ENCODE results near the gene THRB. TPM values are rescaled to one million over a fixed set of nuclear protein-coding genes. Genes with fewer than 3 reads are reported as not detected.
"Not testable (repeated sequence)": the region's sequence is repeated elsewhere in the genome, so short reads cannot be mapped to it uniquely, and the experiment has no call there.

Gene THRB
- total RNA-seq, 2 experiments from 2014 or later = not detected

- Mint-ChIP-seq H3K9me3 (no peaks in the 10 kb centered on the region), H3K4me1 (no peaks in the 10 kb centered on the region), H3K27me3 (peaks cover 2% of the 10 kb centered on the region), H3K36me3 (ENCODE audit: low read depth) (no peaks in the 10 kb centered on the region), H3K27ac (no peak overlapping the region), H3K4me3 (no peak overlapping the region)
- ChIA-PET CTCF (no interaction called here), POLR2A (no interaction called here)
- no peak for DNase-seq
Observed at GRCh38 chr3:24123596-24123995, 371.1 kb downstream of the THRB start.

GRCh38 chr3:24120434-24120833 lies 374.2 kb downstream of the THRB start:
- Mint-ChIP-seq H3K9me3 (no peaks in the 10 kb centered on the region), H3K36me3 (ENCODE audit: low read depth) (no peaks in the 10 kb centered on the region), H3K4me3 (no peak overlapping the region), H3K4me1 (no peaks in the 10 kb centered on the region), H3K27me3 (peaks cover 2% of the 10 kb centered on the region), H3K27ac (no peak overlapping the region)
- no peak for DNase-seq
- ChIA-PET CTCF (no interaction called here), POLR2A (no interaction called here)

- POLR2A ChIA-PET = no interaction called here
Observed at GRCh38 chr3:24119321-24119751, 375.3 kb downstream of the THRB start.

GRCh38 chr3:24117508-24117907 lies 377.1 kb downstream of the THRB start:
- H3K4me1 Mint-ChIP-seq = no peaks in the 10 kb centered on the region
- ChIA-PET CTCF (no interaction called here), POLR2A (no interaction called here)
- H3K27me3 Mint-ChIP-seq = peaks cover 4% of the 10 kb centered on the region
- no peak overlapping the region for H3K27ac Mint-ChIP-seq
- no peaks in the 10 kb centered on the region for H3K36me3 Mint-ChIP-seq (ENCODE audit: low read depth)
- no peak for DNase-seq
- H3K4me3 Mint-ChIP-seq = no peak overlapping the region
- H3K9me3 Mint-ChIP-seq = no peaks in the 10 kb centered on the region

More at GRCh38 chr3:24119321-24119751, 375.3 kb downstream of the THRB start:
- H3K9me3 Mint-ChIP-seq = no peaks in the 10 kb centered on the region
- H3K4me1 Mint-ChIP-seq = no peaks in the 10 kb centered on the region
- no peak for DNase-seq
- CTCF ChIA-PET = no interaction called here
- H3K4me3 Mint-ChIP-seq = no peak overlapping the region
- no peak overlapping the region for H3K27ac Mint-ChIP-seq
- H3K36me3 Mint-ChIP-seq (ENCODE audit: low read depth) = no peaks in the 10 kb centered on the region
- peaks cover 4% of the 10 kb centered on the region for H3K27me3 Mint-ChIP-seq

GRCh38 chr3:24111711-24112110 lies 382.9 kb downstream of the THRB start:
- ChIA-PET CTCF (interaction anchor here (0.7 kb wide), 1 partner anchor 570 kb away, joined by 4 read pairs; no protein-coding TSS in a partner anchor), POLR2A (no interaction called here)
- no peak overlapping the region for H3K4me3 Mint-ChIP-seq
- H3K36me3 Mint-ChIP-seq (ENCODE audit: low read depth) = no peaks in the 10 kb centered on the region
- H3K4me1 Mint-ChIP-seq = no peaks in the 10 kb centered on the region
- H3K9me3 Mint-ChIP-seq = no peaks in the 10 kb centered on the region
- H3K27me3 Mint-ChIP-seq = peaks cover 4% of the 10 kb centered on the region
- H3K27ac Mint-ChIP-seq = no peak overlapping the region
- DNase-seq = no peak

GRCh38 chr3:24110051-24110450 lies 384.6 kb downstream of the THRB start:
- Mint-ChIP-seq H3K9me3 (no peaks in the 10 kb centered on the region), H3K27me3 (peaks cover 4% of the 10 kb centered on the region), H3K4me3 (no peak overlapping the region), H3K27ac (no peak overlapping the region), H3K36me3 (ENCODE audit: low read depth) (no peaks in the 10 kb centered on the region), H3K4me1 (no peaks in the 10 kb centered on the region)
- POLR2A ChIA-PET = no interaction called here
- no peak for DNase-seq
- CTCF ChIA-PET = no interaction called here

- no peaks in the 10 kb centered on the region for H3K9me3 Mint-ChIP-seq
Observed at GRCh38 chr3:24101676-24102168, 392.9 kb downstream of the THRB start.

GRCh38 chr3:24100696-24101402 lies 393.8 kb downstream of the THRB start:
- H3K27ac Mint-ChIP-seq = no peak overlapping the region
- H3K4me1 Mint-ChIP-seq = no peaks in the 10 kb centered on the region
- DNase-seq = no peak
- no peaks in the 10 kb centered on the region for H3K27me3 Mint-ChIP-seq
- ChIA-PET CTCF (no interaction called here), POLR2A (no interaction called here)
- H3K36me3 Mint-ChIP-seq (ENCODE audit: low read depth) = no peaks in the 10 kb centered on the region
- H3K4me3 Mint-ChIP-seq = no peak overlapping the region
- no peaks in the 10 kb centered on the region for H3K9me3 Mint-ChIP-seq

More at GRCh38 chr3:24101676-24102168, 392.9 kb downstream of the THRB start:
- H3K4me3 Mint-ChIP-seq = no peak overlapping the region
- no peak for DNase-seq
- ChIA-PET CTCF (no interaction called here), POLR2A (no interaction called here)
- no peaks in the 10 kb centered on the region for H3K27me3 Mint-ChIP-seq
- no peaks in the 10 kb centered on the region for H3K36me3 Mint-ChIP-seq (ENCODE audit: low read depth)
- no peak overlapping the region for H3K27ac Mint-ChIP-seq
- H3K4me1 Mint-ChIP-seq = no peaks in the 10 kb centered on the region

GRCh38 chr3:24096695-24097290 lies 397.9 kb downstream of the THRB start:
- Mint-ChIP-seq H3K4me1 (no peaks in the 10 kb centered on the region), H3K9me3 (no peaks in the 10 kb centered on the region), H3K27ac (no peak overlapping the region), H3K27me3 (no peaks in the 10 kb centered on the region), H3K4me3 (no peak overlapping the region), H3K36me3 (ENCODE audit: low read depth) (no peaks in the 10 kb centered on the region)
- no peak for DNase-seq
- ChIA-PET POLR2A (no interaction called here), CTCF (no interaction called here)

GRCh38 chr3:24096271-24096670 lies 398.4 kb downstream of the THRB start:
- H3K9me3 Mint-ChIP-seq = no peaks in the 10 kb centered on the region
- no peak for DNase-seq
- no peak overlapping the region for H3K27ac Mint-ChIP-seq
- ChIA-PET CTCF (no interaction called here), POLR2A (no interaction called here)
- no peak overlapping the region for H3K4me3 Mint-ChIP-seq
- no peaks in the 10 kb centered on the region for H3K36me3 Mint-ChIP-seq (ENCODE audit: low read depth)
- H3K4me1 Mint-ChIP-seq = no peaks in the 10 kb centered on the region
- H3K27me3 Mint-ChIP-seq = no peaks in the 10 kb centered on the region

GRCh38 chr3:24094818-24095217 lies 399.8 kb downstream of the THRB start:
- H3K4me3 Mint-ChIP-seq; POLR2A ChIA-PET; H3K27ac Mint-ChIP-seq; H3K36me3 Mint-ChIP-seq (ENCODE audit: low read depth); H3K9me3 Mint-ChIP-seq; DNase-seq; H3K4me1 Mint-ChIP-seq; H3K27me3 Mint-ChIP-seq: not testable (repeated sequence)
- CTCF ChIA-PET = interaction anchor here (0.6 kb wide), 1 partner anchor 327 kb away, joined by 5 read pairs; no protein-coding TSS in a partner anchor

GRCh38 chr3:24088782-24089181 lies 405.9 kb downstream of the THRB start:
- Mint-ChIP-seq H3K9me3 (no peaks in the 10 kb centered on the region), H3K27me3 (no peaks in the 10 kb centered on the region), H3K27ac (no peak overlapping the region), H3K4me1 (no peaks in the 10 kb centered on the region), H3K36me3 (ENCODE audit: low read depth) (no peaks in the 10 kb centered on the region), H3K4me3 (no peak overlapping the region)
- POLR2A ChIA-PET = no interaction called here
- DNase-seq = no peak
- CTCF ChIA-PET = no interaction called here

- CTCF ChIA-PET = no interaction called here
- no peak overlapping the region for H3K27ac Mint-ChIP-seq
- no peaks in the 10 kb centered on the region for H3K36me3 Mint-ChIP-seq (ENCODE audit: low read depth)
- H3K9me3 Mint-ChIP-seq = no peaks in the 10 kb centered on the region
- H3K4me1 Mint-ChIP-seq = no peaks in the 10 kb centered on the region
- POLR2A ChIA-PET = no interaction called here
- DNase-seq = no peak
- H3K4me3 Mint-ChIP-seq = no peak overlapping the region
- H3K27me3 Mint-ChIP-seq = no peaks in the 10 kb centered on the region
Observed at GRCh38 chr3:24087469-24087868, 407.2 kb downstream of the THRB start.

Data from activated CD4-positive, alpha-beta T cell treated with anti-CD3 and anti-CD28 coated beads, Interleukin-2, amount 10 ng/mL, durations not matched to agents 7 days and 5 days (primary cell).